RWPE1 (cell line): ENCODE results near the gene PLXND1.

Experiments
- CTCF ChIA-PET: fragments of 350-600 bp; sonication (Branson Sonifier 250); formaldehyde crosslinking; extraction: SDS; loops from one replicate; lab custom pipeline; 2021; lab: Yijun Ruan, JAX
- POLR2A ChIA-PET: fragments of 400-600 bp; formaldehyde crosslinking; extraction: SDS; loops from one replicate; lab custom pipeline; 2020; ENCODE audit warnings: antibody characterized with exemption; ENCODE audit not compliant: low non-redundant PET; lab: Yijun Ruan, JAX
- DNase-seq: peaks from one replicate; pipeline ENCODE4 v3.0.0; 2012; ENCODE audit warnings: low spot score
- H3K27ac ChIP-seq: fragments of 450-650 bp; 2 replicates; pipeline ENCODE4 v1.5.1; 2017
- CTCF ChIP-seq: fragments of 450-650 bp; conservative IDR thresholded peaks from 2 replicates; pipeline ENCODE4 v1.5.1; 2017; ENCODE audit warnings: low read depth, mild to moderate bottlenecking

Gene PLXND1

DNA sequence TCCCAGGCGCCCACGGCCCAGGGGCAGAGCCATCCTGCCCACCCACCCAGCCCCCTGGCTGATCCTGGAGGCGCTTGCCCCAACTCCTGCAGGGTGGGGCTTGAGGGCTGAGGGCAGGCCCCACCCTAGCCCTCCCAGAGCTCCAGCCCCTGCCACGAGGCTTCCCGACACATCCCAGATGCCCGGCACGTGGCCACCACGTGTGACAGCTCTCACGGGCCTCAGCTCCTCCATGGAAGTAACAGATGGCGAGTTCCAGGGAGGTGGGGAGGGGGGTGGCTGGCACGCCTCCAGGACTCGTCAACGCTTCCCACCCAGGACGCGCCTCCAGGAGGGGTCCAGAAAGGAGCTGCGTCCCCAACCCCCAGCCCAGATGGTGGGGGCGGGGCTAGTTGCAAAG is 29.1 kb downstream of the PLXND1 start:
- TF ChIP-seq CTCF, result no peak
- ChIA-PET CTCF (interaction anchor here (0.8 kb wide), 2 partner anchors 10 to 12 kb away, joined by 3 read pairs; no protein-coding TSS in a partner anchor), POLR2A (no interaction called here)
- H3K27ac ChIP-seq, result no peak overlapping the region
- DNase-seq, result no peak

DNA sequence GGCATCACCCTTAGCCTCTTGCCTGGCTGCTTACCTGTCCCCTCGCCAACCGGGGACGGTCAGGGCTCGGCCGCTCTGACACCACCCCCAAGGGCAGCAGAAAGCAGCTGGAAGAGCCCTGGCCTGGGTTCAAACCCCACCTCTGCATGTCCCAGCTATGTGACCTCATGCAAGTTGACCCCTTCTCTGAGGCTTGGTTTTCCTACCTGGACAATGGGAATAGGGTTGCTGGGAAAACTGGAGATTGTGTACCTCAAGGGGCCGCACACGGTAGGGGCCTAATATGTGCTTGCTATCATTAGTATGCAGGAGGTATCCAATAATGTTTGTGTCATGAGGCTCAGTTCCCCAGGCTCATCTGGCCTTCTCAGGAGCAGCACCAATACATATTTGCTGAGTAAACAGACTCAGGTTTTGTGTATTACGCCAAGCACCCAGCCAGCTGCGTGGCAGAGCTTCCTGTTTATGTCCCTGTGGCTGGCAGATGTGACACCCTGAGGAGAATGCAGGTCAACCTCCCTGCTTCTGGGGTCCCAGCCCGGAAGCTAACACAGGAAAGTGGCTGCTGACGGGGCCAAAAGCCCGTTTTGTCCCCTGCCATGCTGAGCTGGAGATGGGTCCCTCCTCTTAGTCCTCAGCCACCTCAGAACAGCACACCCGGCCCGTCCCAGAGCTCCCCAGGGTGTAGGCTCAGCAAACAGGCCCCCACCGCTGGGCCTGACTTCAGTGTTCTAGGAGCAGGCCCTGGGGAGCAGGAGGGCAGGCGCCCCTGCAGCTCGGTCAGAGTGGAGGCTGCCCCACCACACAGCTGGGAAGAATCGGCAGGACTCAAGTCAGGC is 29.7 kb downstream of the PLXND1 start:
- ChIA-PET POLR2A (no interaction called here), CTCF (interaction anchor here (0.8 kb wide), 2 partner anchors 10 to 13 kb away, joined by 3 read pairs; no protein-coding TSS in a partner anchor)
- no peak for DNase-seq
- H3K27ac ChIP-seq, result no peak overlapping the region
- TF ChIP-seq CTCF, result no peak

GRCh38 chr3:129575997-129576384 is 30.5 kb downstream of the PLXND1 start:
- no peak overlapping the region for H3K27ac ChIP-seq
- TF ChIP-seq CTCF, result no peak
- no peak for DNase-seq
- ChIA-PET POLR2A (no interaction called here), CTCF (no interaction called here)

- TF ChIP-seq CTCF, result no peak
- ChIA-PET CTCF (interaction anchor here (0.5 kb wide), 1 partner anchor 33 kb away, joined by 4 read pairs; no protein-coding TSS in a partner anchor), POLR2A (no interaction called here)
- no peak overlapping the region for H3K27ac ChIP-seq
- no peak for DNase-seq
Measured at GRCh38 chr3:129575233-129575996, 31.1 kb downstream of the PLXND1 start.

DNA sequence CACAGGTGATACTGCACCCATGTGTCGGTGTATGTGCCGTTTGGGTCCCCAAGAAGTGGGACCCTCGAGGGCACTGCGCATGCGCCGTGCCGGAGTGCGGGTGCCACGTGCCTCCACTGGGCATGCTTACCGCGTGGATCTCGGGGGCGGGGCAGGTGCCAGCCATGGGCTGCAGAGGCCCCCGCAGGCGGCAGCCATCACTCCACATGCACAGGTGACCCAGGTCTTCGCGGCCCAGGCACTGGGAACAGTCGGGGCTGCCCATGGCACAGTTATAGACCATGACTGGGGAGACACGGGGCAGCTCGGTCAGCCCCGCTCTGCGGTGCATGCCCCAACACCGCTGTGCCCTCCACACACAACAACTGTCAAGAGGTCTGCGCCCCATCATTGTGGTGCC is 32.3 kb downstream of the PLXND1 start:
- no peak for TF ChIP-seq CTCF
- ChIA-PET CTCF (interaction anchor here (0.7 kb wide), 1 partner anchor 56 kb away, joined by 3 read pairs; no protein-coding TSS in a partner anchor), POLR2A (no interaction called here)

DNA sequence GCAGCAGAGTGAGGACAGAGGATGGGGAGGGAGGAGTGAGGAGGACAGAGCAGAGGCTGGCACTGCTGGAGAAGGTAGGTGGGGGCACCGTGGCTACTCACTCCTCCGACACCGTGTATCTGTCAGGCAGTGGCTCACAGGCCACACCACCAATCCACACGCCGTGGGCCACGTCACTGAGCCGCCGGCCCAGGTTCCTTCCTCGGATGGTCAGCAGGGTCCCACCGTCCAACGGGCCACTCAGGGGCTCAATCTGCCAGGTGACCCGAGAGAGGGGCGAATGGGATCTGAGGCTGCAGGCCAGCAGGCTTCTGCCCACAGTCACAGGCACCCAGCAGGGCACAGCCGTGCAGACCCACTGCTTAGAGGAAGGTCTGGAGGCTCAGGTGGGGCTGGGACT is 33.0 kb downstream of the PLXND1 start:
- TF ChIP-seq CTCF, result no peak
- no peak overlapping the region for H3K27ac ChIP-seq
- POLR2A ChIA-PET, result no interaction called here
- CTCF ChIA-PET, result no interaction called here
- DNase-seq, result no peak

More for the DNA sequence above, 32.3 kb downstream of the PLXND1 start:
- H3K27ac ChIP-seq, result no peak overlapping the region
- DNase-seq, result no peak
